Suprapubic skin (tissue), 4 donors: ENCODE results near the gene HOXA4. TPM values are rescaled to one million over a fixed set of nuclear protein-coding genes. Genes with fewer than 3 reads are reported as not detected.

Source experiments
- DNase-seq, 2 donors: peaks; one replicate each; pipeline ENCODE4 v3.0.0-alpha.2; 2019; ENCODE audit warnings: low spot score in 2 of 2
- H3K27ac ChIP-seq: fragments of 200-600 bp; sonication (generic); one replicate; pipeline ENCODE4 v1.5.1; 2019
- H3K27me3 ChIP-seq: fragments of 200-600 bp; sonication (generic); one replicate; pipeline ENCODE4 v1.5.1; 2019
- H3K36me3 ChIP-seq: fragments of 200-600 bp; sonication (generic); one replicate; pipeline ENCODE4 v1.5.1; 2019
- H3K4me1 ChIP-seq: fragments of 200-600 bp; sonication (generic); one replicate; pipeline ENCODE4 v1.5.1; 2019
- H3K4me3 ChIP-seq: fragments of 200-600 bp; sonication (generic); one replicate; pipeline ENCODE4 v1.5.1; 2019; ENCODE audit warnings: mild to moderate bottlenecking
- H3K9me3 ChIP-seq: fragments of 200-600 bp; sonication (generic); one replicate; pipeline ENCODE4 v1.5.1; 2019
- CTCF ChIP-seq, 2 donors: fragments of 200-600 bp in 1 of 2; fragments of 450-650 bp in 1 of 2; sonication (generic) in 1 of 2; IDR thresholded peaks; one replicate each; pipeline ENCODE4 v1.5.1; 2016 to 2019; ENCODE audit warnings: antibody characterized with exemption in 2 of 2, mild to moderate bottlenecking in 1 of 2, moderate library complexity in 1 of 2
- EP300 ChIP-seq: sonication (generic); formaldehyde crosslinking; IDR thresholded peaks from one replicate; pipeline ENCODE4 v1.6.1; 2017; ENCODE audit warnings: antibody characterized with exemption
- POLR2A ChIP-seq, 2 donors: fragments of 450-650 bp; IDR thresholded peaks; one replicate each; pipeline ENCODE4 v1.6.1; 2017; ENCODE audit warnings: antibody characterized with exemption in 2 of 2, mild to moderate bottlenecking in 2 of 2, moderate library complexity in 2 of 2
- POLR2AphosphoS5 ChIP-seq, 3 donors: sonication (generic); formaldehyde crosslinking; IDR thresholded peaks; one replicate each; pipeline ENCODE4 v1.6.1; 2017; ENCODE audit warnings: antibody characterized with exemption in 3 of 3
- WGBS: methylation state at CpG from one replicate; pipeline ENCODE4 v1.1.5; 2018; 5-methylcytosine and 5-hydroxymethylcytosine counted together
- total RNA-seq, 4 donors: library from RNA; depleted of rRNA; stranded (reverse); fragments of >200 nt; gene quantifications; one replicate each; pipeline ENCODE4 v1.1.0, GENCODE V29; 2016

HOXA4 gene
- total RNA-seq, 4 donors from 2014 or later, result 1.8 to 4.7 (median 2.5) TPM

- H3K27ac ChIP-seq, result peak overlapping the region; percentile 97
- no peaks in the 10 kb centered on the region for H3K36me3 ChIP-seq
- H3K9me3 ChIP-seq, result no peaks in the 10 kb centered on the region
- H3K4me1 ChIP-seq, result peaks cover 74% of the 10 kb centered on the region
- WGBS, result 69% methylated on average over 15 of the region's 23 CpGs
- H3K27me3 ChIP-seq, result peaks cover 5% of the 10 kb centered on the region
- peak overlapping the region; percentile 84 for H3K4me3 ChIP-seq
- DNase-seq, result peak; percentile 71 to 75
- TF ChIP-seq POLR2A (IDR thresholded peaks at IDR 0.05) (no peak), EP300 (no peak), POLR2AphosphoS5 (IDR thresholded peaks at IDR 0.05) (no peak), CTCF (IDR thresholded peaks at IDR 0.05) (no peak)
Measured at GRCh38 chr7:27160145-27160545, 29.6 kb upstream of the HOXA4 start.

GRCh38 chr7:27159266-27160144, 28.9 kb upstream of the HOXA4 start:
- Histone ChIP-seq H3K4me3 (peak overlapping the region; percentile 84), H3K9me3 (no peaks in the 10 kb centered on the region), H3K36me3 (no peaks in the 10 kb centered on the region), H3K27me3 (peaks cover 6% of the 10 kb centered on the region), H3K27ac (peak overlapping the region; percentile 97), H3K4me1 (peaks cover 74% of the 10 kb centered on the region)
- no peak for TF ChIP-seq CTCF (IDR thresholded peaks at IDR 0.05)
- peak in 1 of 3 donors; percentile 17 for TF ChIP-seq POLR2AphosphoS5 (IDR thresholded peaks at IDR 0.05)
- TF ChIP-seq EP300, result no peak
- DNase-seq, result peak; percentile 65 to 69
- WGBS, result 50% methylated on average over 27 of the region's 27 CpGs

GRCh38 chr7:27158436-27159265, 28.1 kb upstream of the HOXA4 start:
- Histone ChIP-seq H3K36me3 (no peaks in the 10 kb centered on the region), H3K27ac (peak overlapping the region; percentile 97), H3K4me1 (peaks cover 77% of the 10 kb centered on the region), H3K4me3 (peak overlapping the region; percentile 84), H3K27me3 (peaks cover 10% of the 10 kb centered on the region), H3K9me3 (no peaks in the 10 kb centered on the region)
- TF ChIP-seq EP300 (no peak), POLR2AphosphoS5 (IDR thresholded peaks at IDR 0.05) (no peak), CTCF (IDR thresholded peaks at IDR 0.05) (no peak), POLR2A (IDR thresholded peaks at IDR 0.05) (no peak)
- 39% methylated on average over 33 of the region's 35 CpGs for WGBS
- DNase-seq, result peak; percentile 68 to 78

GRCh38 chr7:27157702-27158431, 27.3 kb upstream of the HOXA4 start:
- Histone ChIP-seq H3K4me1 (peaks cover 79% of the 10 kb centered on the region), H3K4me3 (peak overlapping the region; percentile 84), H3K36me3 (no peaks in the 10 kb centered on the region), H3K9me3 (no peaks in the 10 kb centered on the region), H3K27me3 (peaks cover 13% of the 10 kb centered on the region), H3K27ac (peak overlapping the region; percentile 97)
- DNase-seq, result peak; percentile 69 to 74
- TF ChIP-seq POLR2AphosphoS5 (IDR thresholded peaks at IDR 0.05), result no peak
- TF ChIP-seq POLR2A (IDR thresholded peaks at IDR 0.05), result no peak
- no peak for TF ChIP-seq CTCF (IDR thresholded peaks at IDR 0.05)
- TF ChIP-seq EP300, result no peak
- 45% methylated on average over 30 of the region's 30 CpGs for WGBS
